ENCODE data around the gene RACK1.

DNA sequence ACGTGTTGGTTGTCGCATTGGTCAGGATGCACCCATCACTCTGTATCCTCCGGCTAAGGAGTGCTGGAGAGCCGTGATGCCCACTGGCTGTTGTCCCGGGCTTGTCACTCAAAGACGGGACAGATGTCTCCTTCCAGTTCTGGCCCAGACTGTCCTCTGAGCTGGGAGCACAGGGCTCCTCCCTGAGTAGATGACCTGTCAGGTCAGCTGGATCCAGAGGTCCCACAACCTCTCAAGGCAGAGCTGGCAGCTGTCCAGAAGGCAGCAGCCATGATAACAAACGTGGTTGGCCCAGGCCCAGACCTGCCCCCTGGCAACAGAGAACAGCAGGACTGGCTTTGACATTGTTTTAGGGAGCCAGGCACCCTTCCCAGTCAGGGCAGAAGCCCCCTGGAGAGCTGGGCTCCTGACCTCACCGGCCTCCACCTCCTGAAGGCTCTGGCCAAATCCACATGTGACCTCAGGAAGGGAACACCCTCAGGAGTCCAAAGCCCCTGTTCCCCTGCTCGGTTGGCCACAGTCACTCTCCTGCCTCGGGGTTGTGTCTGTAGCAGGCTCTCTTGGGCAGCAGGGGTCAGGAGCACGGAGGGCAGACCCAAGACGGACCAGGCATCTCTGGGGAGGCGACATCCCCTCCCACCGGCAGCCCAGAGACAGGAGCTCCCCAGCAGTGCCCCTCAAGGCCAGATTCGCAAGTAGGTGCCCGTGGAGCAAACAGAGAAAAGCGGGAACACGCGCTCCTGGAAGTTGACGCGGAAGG lies 49.0 kb downstream of the RACK1 start:
- TF ChIP-seq, protein P1, sequence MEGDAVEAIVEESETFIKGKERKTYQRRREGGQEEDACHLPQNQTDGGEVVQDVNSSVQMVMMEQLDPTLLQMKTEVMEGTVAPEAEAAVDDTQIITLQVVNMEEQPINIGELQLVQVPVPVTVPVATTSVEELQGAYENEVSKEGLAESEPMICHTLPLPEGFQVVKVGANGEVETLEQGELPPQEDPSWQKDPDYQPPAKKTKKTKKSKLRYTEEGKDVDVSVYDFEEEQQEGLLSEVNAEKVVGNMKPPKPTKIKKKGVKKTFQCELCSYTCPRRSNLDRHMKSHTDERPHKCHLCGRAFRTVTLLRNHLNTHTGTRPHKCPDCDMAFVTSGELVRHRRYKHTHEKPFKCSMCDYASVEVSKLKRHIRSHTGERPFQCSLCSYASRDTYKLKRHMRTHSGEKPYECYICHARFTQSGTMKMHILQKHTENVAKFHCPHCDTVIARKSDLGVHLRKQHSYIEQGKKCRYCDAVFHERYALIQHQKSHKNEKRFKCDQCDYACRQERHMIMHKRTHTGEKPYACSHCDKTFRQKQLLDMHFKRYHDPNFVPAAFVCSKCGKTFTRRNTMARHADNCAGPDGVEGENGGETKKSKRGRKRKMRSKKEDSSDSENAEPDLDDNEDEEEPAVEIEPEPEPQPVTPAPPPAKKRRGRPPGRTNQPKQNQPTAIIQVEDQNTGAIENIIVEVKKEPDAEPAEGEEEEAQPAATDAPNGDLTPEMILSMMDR (IDR thresholded peaks at IDR 0.05), result no peak
- TF ChIP-seq MAZ (IDR thresholded peaks at IDR 0.05; ENCODE audit: borderline replicate concordance, low read depth, low read length) (no peak), MYC (IDR thresholded peaks at IDR 0.05; ENCODE audit: borderline replicate concordance, low read length) (no peak)

All from A549 (cell line).